Right lobe of liver (tissue), 6 donors: ENCODE results near the gene MIOS. TPM values are rescaled to one million over a fixed set of nuclear protein-coding genes. Genes with fewer than 3 reads are reported as not detected.
"Not testable (repeated sequence)": the region's sequence is repeated elsewhere in the genome, so short reads cannot be mapped to it uniquely, and the experiment has no call there.

Source experiments
- ATAC-seq, 4 donors: fragments of 200-7000 bp; cut with Tn5 transposase; one replicate each; pipeline ENCODE4 v1.9.1; 2020; ENCODE audit warnings: mild to moderate bottlenecking in 4 of 4, moderate library complexity in 4 of 4
- DNase-seq, 3 donors: peaks; one replicate each; pipeline ENCODE4 v3.0.0-alpha.2; 2020
- H3K27ac ChIP-seq, 3 donors: fragments of 200-600 bp; one replicate each; pipeline ENCODE4 v1.8.0; 2022
- H3K27me3 ChIP-seq, 2 donors: fragments of 200-600 bp; one replicate each; pipeline ENCODE4 v1.8.0; 2022
- H3K36me3 ChIP-seq, 4 donors: fragments of 200-600 bp; sonication (generic) in 1 of 4; one replicate each; pipeline versions ENCODE4 v1.5.1 to v1.8.0; 2017 to 2022; ENCODE audit warnings: control low read depth in 1 of 4
- H3K4me1 ChIP-seq, 4 donors: fragments of 200-600 bp; sonication (generic) in 1 of 4; one replicate each; pipeline versions ENCODE4 v1.5.1 to v1.8.0; 2017 to 2022; ENCODE audit warnings: control low read depth in 1 of 4
- H3K4me3 ChIP-seq, 3 donors: fragments of 200-600 bp; one replicate each; pipeline ENCODE4 v1.8.0; 2022
- H3K9me3 ChIP-seq, 4 donors: fragments of 200-600 bp; sonication (generic) in 1 of 4; one replicate each; pipeline versions ENCODE4 v1.5.1 to v1.8.0; 2017 to 2022; ENCODE audit warnings: control low read depth in 1 of 4
- CTCF ChIP-seq, 4 donors: fragments of 200-600 bp in 3 of 4; fragments of 450-650 bp in 1 of 4; IDR thresholded peaks; one replicate each; pipeline versions ENCODE4 v1.5.1 to v1.8.0; 2016 to 2022; ENCODE audit warnings: antibody characterized with exemption in 4 of 4, mild to moderate bottlenecking in 2 of 4
- POLR2A ChIP-seq: fragments of 450-650 bp; IDR thresholded peaks from one replicate; pipeline ENCODE4 v1.6.1; 2017; ENCODE audit warnings: antibody characterized with exemption, mild to moderate bottlenecking
- WGBS: methylation state at CpG from one replicate; pipeline ENCODE4 v1.1.6; 2018; ENCODE audit warnings: low coverage, low lambda C conversion rate; ENCODE audit not compliant: insufficient coverage; ENCODE audit errors: missing lambda C conversion rate; 5-methylcytosine and 5-hydroxymethylcytosine counted together
- intact Hi-C, 2 donors: fragments of 100-400 bp; cut with DNase I; formaldehyde crosslinking; loops; one replicate each; pipeline versions ENCODE4 v1.11.2 to v1.14.1; 2022
- total RNA-seq, 6 experiments: library from RNA; depleted of rRNA in 2 of 6; stranded (reverse); fragments of >200 nt in 2 of 6; fragmentation: NEBNext Ultra II Directional in 3 of 6; extraction: Animal tissue kit (Norgen Biotek cat#: 25700) in 3 of 6; gene quantifications; one replicate each; pipeline versions ENCODE4 v1.1.0 to v1.2.4, GENCODE V29; 2016 to 2023
- donor health status: DM: no; HTN: yes; CAD: no.
- donor health status: DM: no; HTN: no; CAD: no.
- donor health status: DM: no; HTN: no; CAD: no.
- donor health status: DM: no; HTN: yes; CAD: no.
- donor health status: DM: no; HTN: yes; CAD: no.

The MIOS gene
- total RNA-seq, 6 experiments from 2014 or later: 14.1 to 21.3 (median 18.6) TPM

GRCh38 chr7:7554649-7555575, 11.8 kb upstream of the MIOS start:
- 42% methylated on average over 7 of the region's 8 CpGs for WGBS
- intact Hi-C loops: no loop called here
- DNase-seq (no peak), ATAC-seq (peak; percentile 39 to 72 (median 43))
- TF ChIP-seq POLR2A: no peak
- no peak for TF ChIP-seq CTCF (IDR thresholded peaks at IDR 0.05)
- Histone ChIP-seq H3K36me3 (no peaks in the 10 kb centered on the region), H3K9me3 (no peaks in the 10 kb centered on the region), H3K27me3 (no peaks in the 10 kb centered on the region), H3K4me3 (no peak overlapping the region), H3K27ac (no peak overlapping the region), H3K4me1 (peaks cover 0 to 29% (median 1%) of the 10 kb centered on the region in 4 donors)

- no peaks in the 10 kb centered on the region for H3K36me3 ChIP-seq
- no CpG with 5 or more reads among the region's 1 CpG for WGBS
- intact Hi-C loops: no loop called here
Measured at GRCh38 chr7:7556852-7557251, 9.8 kb upstream of the MIOS start.

GRCh38 chr7:7557252-7557651, 9.4 kb upstream of the MIOS start:
- DNase-seq: no peak
- no peak overlapping the region for H3K27ac ChIP-seq
- intact Hi-C loops: no loop called here
- TF ChIP-seq CTCF (IDR thresholded peaks at IDR 0.05): no peak
- no peak for ATAC-seq
- H3K9me3 ChIP-seq: no peaks in the 10 kb centered on the region
- H3K27me3 ChIP-seq: no peaks in the 10 kb centered on the region
- WGBS: 100% methylated on average over 3 of the region's 5 CpGs
- no peak overlapping the region for H3K4me3 ChIP-seq
- H3K36me3 ChIP-seq: no peaks in the 10 kb centered on the region
- peaks cover 0 to 19% (median 0%) of the 10 kb centered on the region in 4 donors for H3K4me1 ChIP-seq

More at GRCh38 chr7:7556852-7557251, 9.8 kb upstream of the MIOS start:
- H3K9me3 ChIP-seq: no peaks in the 10 kb centered on the region
- H3K27ac ChIP-seq: no peak overlapping the region
- DNase-seq (no peak), ATAC-seq (peak in 1 of 4 donors; percentile 30)
- peaks cover 0 to 18% (median 0%) of the 10 kb centered on the region in 4 donors for H3K4me1 ChIP-seq
- no peaks in the 10 kb centered on the region for H3K27me3 ChIP-seq
- no peak overlapping the region for H3K4me3 ChIP-seq
- TF ChIP-seq POLR2A (no peak), CTCF (IDR thresholded peaks at IDR 0.05) (no peak)

GRCh38 chr7:7561591-7561990, 5.1 kb upstream of the MIOS start:
- H3K4me3 ChIP-seq, H3K36me3 ChIP-seq, H3K27ac ChIP-seq, ATAC-seq, intact Hi-C loops, DNase-seq, H3K9me3 ChIP-seq, H3K27me3 ChIP-seq: not testable (repeated sequence)
- WGBS: 88% methylated on average over 5 of the region's 5 CpGs
- peaks cover 0 to 32% (median 9%) of the 10 kb centered on the region in 4 donors for H3K4me1 ChIP-seq

- Histone ChIP-seq H3K27ac (peak overlapping the region in 2 of 3 donors; percentile 27 to 39), H3K4me1 (peaks cover 0 to 34% (median 9%) of the 10 kb centered on the region in 4 donors), H3K4me3 (no peak overlapping the region), H3K27me3 (no peaks in the 10 kb centered on the region), H3K9me3 (no peaks in the 10 kb centered on the region), H3K36me3 (no peaks in the 10 kb centered on the region)
- no peak for ATAC-seq
- no peak for TF ChIP-seq POLR2A
- TF ChIP-seq CTCF (IDR thresholded peaks at IDR 0.05): no peak
- no peak for DNase-seq
- WGBS: 58% methylated on average over 3 of the region's 3 CpGs
- intact Hi-C loops: no loop called here
Measured at GRCh38 chr7:7562736-7563135, 3.9 kb upstream of the MIOS start.
